ENCODE measurements around the gene ERMP1.

ERMP1 gene

GRCh38 chr9:5773324-5773999 is 59.5 kb downstream of the ERMP1 start:
- DNase-seq = no peak

DNA sequence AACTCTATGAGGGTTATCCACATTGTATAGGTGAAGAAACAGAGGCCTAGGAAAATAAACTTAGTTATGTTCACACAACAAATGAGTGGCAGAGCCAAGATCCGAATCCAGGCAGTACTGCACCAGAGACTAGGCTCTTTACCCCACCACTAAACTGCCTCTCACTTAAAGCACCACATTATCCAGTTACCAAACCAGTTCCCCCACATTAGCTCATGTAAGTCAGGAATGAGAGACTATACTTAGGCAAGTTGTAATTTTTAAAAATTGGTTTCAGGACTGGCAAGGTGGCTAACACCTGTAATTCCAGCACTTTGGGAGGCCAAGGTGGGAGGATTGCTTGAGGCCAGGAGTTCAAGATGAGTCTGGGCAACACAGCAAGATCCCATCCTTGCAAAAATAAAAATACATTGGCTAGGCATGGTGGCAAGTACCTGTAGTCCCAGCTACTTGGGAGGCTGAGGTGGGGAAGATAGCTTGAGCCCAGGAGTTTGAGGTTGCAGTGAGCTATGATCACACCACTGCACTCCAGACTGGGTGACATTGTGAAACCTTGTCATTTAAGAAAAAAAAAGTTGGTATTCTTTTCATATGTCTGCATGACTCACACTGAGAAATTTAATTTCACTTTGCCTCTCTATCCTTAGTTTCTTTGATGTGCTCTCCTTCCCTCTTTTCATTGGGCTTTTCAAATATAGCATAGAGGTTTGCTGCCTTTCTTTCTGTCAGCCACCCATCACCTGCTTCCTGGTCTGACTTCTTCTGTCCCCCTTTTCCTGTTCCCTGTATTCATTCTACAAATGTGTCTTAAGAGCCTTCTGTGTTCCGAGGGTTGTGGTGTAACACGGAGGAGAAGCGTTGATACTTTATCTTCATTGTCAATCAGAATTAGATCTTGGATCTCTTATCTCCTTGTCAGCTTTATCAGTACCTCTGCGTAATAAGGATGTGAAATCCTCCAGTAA is 64.7 kb downstream of the ERMP1 start:
- no peak for DNase-seq

DNA sequence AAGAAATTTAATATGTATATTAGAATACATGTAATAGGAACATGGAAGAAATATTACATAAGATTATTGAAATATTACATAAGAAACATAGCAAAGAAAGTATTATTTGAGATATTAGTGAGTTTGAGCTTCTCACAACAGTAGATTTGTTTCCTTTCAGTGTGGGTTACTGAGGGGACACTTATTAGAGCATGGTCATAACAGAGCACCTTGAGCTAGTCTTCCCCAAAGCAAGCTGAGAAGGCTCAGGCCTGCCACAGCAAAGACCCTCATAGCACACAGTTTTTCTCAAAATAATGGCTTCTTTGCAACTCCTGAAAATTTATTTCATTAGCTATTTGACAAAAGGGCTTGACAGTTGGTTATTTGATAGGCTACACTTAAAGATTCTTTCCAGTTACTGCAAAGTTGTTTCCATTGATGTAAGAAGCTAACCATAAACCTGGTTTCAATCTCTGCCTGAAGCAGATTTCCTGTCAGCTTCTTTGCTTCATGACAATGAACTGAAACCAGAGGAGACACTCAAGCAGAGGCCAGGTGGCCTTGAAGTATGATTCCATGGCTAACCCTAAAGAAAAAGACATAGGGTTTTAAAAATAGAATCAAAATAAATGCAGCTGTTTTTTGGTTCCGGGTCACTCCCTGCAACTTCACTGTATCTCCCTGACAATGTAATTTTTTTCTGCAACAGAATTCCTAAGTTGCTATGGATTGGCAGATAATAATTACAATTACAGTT is 68.6 kb downstream of the ERMP1 start:
- no peak for DNase-seq

GRCh38 chr9:5762421-5762820 is 70.5 kb downstream of the ERMP1 start:
- DNase-seq = no peak

- DNase-seq = no peak
Observed at GRCh38 chr9:5760338-5760737, 72.6 kb downstream of the ERMP1 start.

DNA sequence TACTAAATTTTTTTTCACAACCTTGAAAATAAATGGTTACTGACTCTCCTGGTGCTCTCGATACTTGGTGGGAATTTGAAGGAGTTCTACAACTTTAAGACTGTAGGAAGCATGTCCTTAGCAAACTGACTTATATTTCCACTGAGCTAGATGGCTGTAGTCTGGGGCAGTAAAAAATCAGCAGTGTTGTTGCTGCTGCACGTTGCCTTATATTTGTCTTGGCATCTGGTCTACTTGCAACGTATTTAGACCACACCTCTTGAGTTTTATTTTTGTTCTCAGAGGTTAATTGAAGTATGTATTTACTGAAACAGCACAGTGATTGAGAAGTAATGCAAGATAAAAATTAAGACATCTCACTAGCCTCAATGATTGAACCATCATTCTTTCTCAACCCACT is 76.3 kb downstream of the ERMP1 start:
- no peak for DNase-seq

GRCh38 chr9:5750569-5750968 is 82.3 kb downstream of the ERMP1 start:
- no peak for DNase-seq

DNA sequence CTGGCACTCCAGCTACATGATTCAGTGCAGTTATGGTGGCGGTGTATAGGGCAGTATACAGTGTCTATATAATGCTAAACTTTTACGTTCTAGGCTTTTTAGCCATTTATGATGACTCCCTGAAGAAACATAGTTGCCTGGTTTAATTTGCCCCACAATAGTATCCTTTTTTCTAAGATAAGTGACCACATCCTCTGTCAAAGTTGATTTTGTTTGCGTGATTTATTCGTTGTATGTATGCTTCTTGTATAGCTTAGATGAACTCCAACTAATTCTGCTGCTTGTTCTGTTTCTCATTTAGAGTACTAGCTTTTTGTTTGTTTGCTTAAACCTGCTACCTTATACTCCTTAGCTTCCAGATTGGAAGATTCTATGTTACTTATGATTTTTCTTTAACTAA is 83.6 kb downstream of the ERMP1 start:
- no peak for DNase-seq

DNA sequence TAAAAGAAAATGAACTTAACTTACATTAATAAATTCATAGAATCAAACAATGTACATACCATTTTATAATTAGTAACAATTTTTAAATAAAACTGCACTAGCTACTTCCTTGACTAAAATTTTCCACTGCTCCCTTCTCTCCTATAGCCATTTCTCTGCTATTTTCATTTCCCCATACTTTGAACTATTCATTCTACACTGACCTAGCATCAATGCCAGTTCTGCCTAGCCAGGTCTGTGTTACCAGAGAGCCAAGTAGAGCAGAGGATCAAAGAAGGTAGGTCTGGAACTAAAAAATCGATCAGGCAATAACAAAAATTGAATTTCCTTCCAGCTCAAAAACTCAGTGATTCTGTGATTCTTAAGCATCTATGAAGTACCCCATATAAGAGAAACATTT is 84.5 kb downstream of the ERMP1 start:
- DNase-seq = no peak

DNA sequence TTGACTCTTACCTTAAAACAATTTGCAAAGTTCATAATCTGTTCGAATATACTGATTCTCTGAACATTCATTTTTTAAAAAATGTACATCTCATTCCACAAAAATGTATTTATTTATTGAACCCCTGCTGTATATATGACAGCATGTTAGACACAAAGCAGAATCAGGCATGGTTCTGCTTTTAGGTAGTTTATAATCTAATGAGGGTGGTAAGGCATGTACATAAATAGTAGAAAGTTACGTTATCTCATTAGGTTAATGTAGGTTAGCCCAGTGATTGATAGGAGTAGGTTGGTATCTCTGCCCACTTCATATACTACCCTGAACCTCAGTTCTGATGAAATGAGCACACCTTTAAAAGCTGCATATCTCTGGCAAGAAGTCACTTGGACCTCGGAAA is 89.8 kb downstream of the ERMP1 start:
- no peak for DNase-seq

GRCh38 chr9:5736563-5737346 is 96.2 kb downstream of the ERMP1 start:
- DNase-seq = no peak

DNA sequence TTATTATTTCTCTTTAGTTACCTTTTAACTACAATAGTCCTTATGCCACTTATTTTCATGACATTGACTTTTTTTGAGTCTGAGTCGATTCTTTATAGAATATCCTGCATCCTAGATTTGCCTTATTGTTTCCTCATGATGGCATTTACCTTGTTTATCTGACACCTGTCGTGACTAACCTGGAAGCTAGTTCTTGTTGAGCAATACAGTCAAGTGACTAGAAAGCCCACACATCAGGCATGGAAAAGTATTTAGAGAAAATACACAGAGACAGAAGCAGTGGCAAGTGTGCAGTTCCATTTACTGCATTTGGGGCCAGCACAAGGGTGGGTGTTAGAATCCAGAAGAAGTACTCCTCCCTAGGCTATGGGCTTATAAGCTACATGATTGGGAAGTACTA is 97.8 kb downstream of the ERMP1 start:
- DNase-seq = no peak
